GM23338 (cell line): ENCODE measurements around the gene GRID1. TPM values are rescaled to one million over a fixed set of nuclear protein-coding genes. Genes with fewer than 3 reads are reported as not detected.

Experiments used
- ATAC-seq: fragments of 200-7000 bp; cut with Tn5 transposase; 3 replicates; pipeline ENCODE4 v1.9.1; 2020
- DNase-seq: peaks from one replicate; pipeline ENCODE4 v3.0.0-alpha.2; 2015; ENCODE audit warnings: low spot score
- H2AFZ ChIP-seq: fragments of 200-600 bp; sonication (generic); 2 replicates; pipeline ENCODE4 v1.8.0; 2016; ENCODE audit warnings: antibody characterized with exemption, mild to moderate bottlenecking, moderate library complexity
- H3F3A ChIP-seq: fragments of 200-600 bp; sonication (generic); replicated peaks from 2 replicates; pipeline ENCODE4 v1.8.0; 2017; ENCODE audit warnings: antibody characterized with exemption, mixed run types, low read depth
- H3K27ac ChIP-seq: fragments of 200-600 bp; sonication (generic); 2 replicates; pipeline ENCODE4 v1.6.1; 2016; ENCODE audit warnings: low read depth
- H3K27me3 ChIP-seq: fragments of 200-600 bp; sonication (generic); 2 replicates; pipeline ENCODE4 v1.8.0; 2016; ENCODE audit warnings: mild to moderate bottlenecking, mixed run types, moderate library complexity; ENCODE audit not compliant: insufficient read depth
- H3K36me3 ChIP-seq: fragments of 200-600 bp; sonication (generic); 2 replicates; pipeline ENCODE4 v1.8.0; 2016; ENCODE audit warnings: mild to moderate bottlenecking; ENCODE audit not compliant: insufficient read depth
- H3K4me1 ChIP-seq: fragments of 200-600 bp; sonication (generic); 2 replicates; pipeline ENCODE4 v1.8.0; 2016; ENCODE audit warnings: mild to moderate bottlenecking, moderate library complexity; ENCODE audit not compliant: insufficient read depth
- H3K4me2 ChIP-seq: fragments of 200-600 bp; sonication (generic); 2 replicates; pipeline ENCODE4 v1.7.1; 2017; ENCODE audit warnings: mixed run types
- H3K4me3 ChIP-seq: fragments of 200-600 bp; sonication (generic); 2 replicates; pipeline ENCODE4 v1.6.1; 2016; ENCODE audit warnings: mixed run types
- H3K79me2 ChIP-seq: fragments of 200-600 bp; sonication (generic); replicated peaks from 2 replicates; pipeline ENCODE4 v1.8.0; 2017; ENCODE audit warnings: mild to moderate bottlenecking; ENCODE audit not compliant: insufficient read depth
- H3K9me2 ChIP-seq: fragments of 200-600 bp; sonication (generic); 2 replicates; pipeline ENCODE4 v1.8.0; 2017; ENCODE audit not compliant: insufficient read depth
- H4K20me1 ChIP-seq: fragments of 200-600 bp; sonication (generic); replicated peaks from 2 replicates; pipeline ENCODE4 v1.8.0; 2017; ENCODE audit warnings: mild to moderate bottlenecking; ENCODE audit not compliant: insufficient read depth
- H3K27ac Mint-ChIP-seq: 2 replicates; pipeline ENCODE4 v1.8.0; 2020; ENCODE audit warnings: inconsistent platforms, mild to moderate bottlenecking, moderate library complexity, mixed read lengths
- H3K27me3 Mint-ChIP-seq: 3 replicates; pipeline ENCODE4 v1.8.0; 2022; ENCODE audit warnings: low read depth, mild to moderate bottlenecking, moderate library complexity, mixed read lengths, inconsistent platforms; ENCODE audit not compliant: insufficient read depth, poor library complexity
- H3K36me3 Mint-ChIP-seq: 3 replicates; pipeline ENCODE4 v1.8.0; 2021; ENCODE audit warnings: low read depth, mild to moderate bottlenecking, inconsistent platforms, moderate library complexity, mixed read lengths
- H3K4me1 Mint-ChIP-seq: 3 replicates; pipeline ENCODE4 v1.8.0; 2020; ENCODE audit warnings: mild to moderate bottlenecking, inconsistent platforms, mixed read lengths
- H3K4me3 Mint-ChIP-seq: 3 replicates; pipeline ENCODE4 v1.8.0; 2021; ENCODE audit warnings: moderate library complexity, mild to moderate bottlenecking, inconsistent platforms, mixed read lengths
- H3K9me3 Mint-ChIP-seq: 3 replicates; pipeline ENCODE4 v1.8.0; 2020; ENCODE audit warnings: moderate library complexity, mild to moderate bottlenecking, inconsistent platforms, mixed read lengths
- CREB1 ChIP-seq: fragments of 250-450 bp; sonication (Bioruptor Pico); IDR thresholded peaks from 2 replicates; pipeline ENCODE4 v1.5.0; 2020; ENCODE audit warnings: low read depth, mild to moderate bottlenecking, moderate library complexity
- EZH2 ChIP-seq: fragments of 200-600 bp; sonication (generic); IDR thresholded peaks from one replicate; pipeline ENCODE4 v1.8.0; 2017; ENCODE audit warnings: antibody characterized with exemption, mild to moderate bottlenecking, low read depth; ENCODE audit not compliant: unreplicated experiment
- EZH2phosphoT487 ChIP-seq: fragments of 200-600 bp; sonication (generic); IDR thresholded peaks from one replicate; pipeline ENCODE4 v1.8.1; 2018; ENCODE audit warnings: antibody characterized with exemption; ENCODE audit not compliant: unreplicated experiment
- JUNB ChIP-seq: IDR thresholded peaks from one replicate; pipeline ENCODE4 v1.6.1; 2016; ENCODE audit warnings: antibody characterized with exemption; ENCODE audit not compliant: unreplicated experiment
- NANOG ChIP-seq: IDR thresholded peaks from 2 replicates; pipeline ENCODE4 v1.6.1; 2016; ENCODE audit warnings: antibody characterized with exemption, borderline replicate concordance
- POLR2AphosphoS5 ChIP-seq: IDR thresholded peaks from 2 replicates; pipeline ENCODE4 v1.6.1; 2016; ENCODE audit warnings: antibody characterized with exemption, low read depth
- REST ChIP-seq: IDR thresholded peaks from one replicate; pipeline ENCODE4 v1.6.1; 2018; ENCODE audit warnings: antibody characterized with exemption; ENCODE audit not compliant: unreplicated experiment
- STAT1 ChIP-seq: IDR thresholded peaks from one replicate; pipeline ENCODE4 v1.6.1; 2016; ENCODE audit warnings: antibody characterized with exemption; ENCODE audit not compliant: unreplicated experiment
- ZNF114 ChIP-seq: fragments of 250-450 bp; sonication (Bioruptor Pico); IDR thresholded peaks from 2 replicates; pipeline ENCODE4 v1.5.0; 2020; ENCODE audit warnings: mild to moderate bottlenecking, moderate library complexity
- ZNF331 ChIP-seq: fragments of 250-450 bp; sonication (Bioruptor Pico); IDR thresholded peaks from 2 replicates; pipeline ENCODE4 v1.5.0; 2020; ENCODE audit warnings: low read depth, mild to moderate bottlenecking, moderate library complexity
- polyA plus RNA-seq: library from polyadenylated mRNA; unstranded; fragments of >200 nt; fragmentation: Nextera tagmentation; extraction: Ambion mirVana; gene quantifications from 2 replicates; pipeline ENCODE4 v1.2.1, GENCODE V29; 2016
- total RNA-seq: library from RNA; depleted of rRNA; stranded (reverse); fragments of >200 nt; shearing (Covaris generic); gene quantifications from 2 replicates; pipeline ENCODE4 v1.2.3, GENCODE V29; 2014
- TF ChIP-seq, protein P1 (sequence below): fragments of 250-450 bp; sonication (Bioruptor Pico); IDR thresholded peaks from 2 replicates; pipeline ENCODE4 v1.5.0; 2020; ENCODE audit warnings: mild to moderate bottlenecking, moderate library complexity
- TF ChIP-seq, protein P2 (sequence below): IDR thresholded peaks from 2 replicates; pipeline ENCODE4 v1.6.1; 2016; ENCODE audit warnings: antibody characterized with exemption
- TF ChIP-seq, protein P3 (sequence below), 2 experiments: fragments of 200-600 bp in 1 of 2; sonication (generic) in 1 of 2; conservative IDR thresholded peaks; 2 replicates each; pipeline versions ENCODE4 v1.5.1 to v1.6.1; 2016 to 2017; ENCODE audit warnings: antibody characterized with exemption in 2 of 2, low read depth in 2 of 2, mild to moderate bottlenecking in 2 of 2, moderate library complexity in 1 of 2

The GRID1 gene
- total and polyA plus RNA-seq, 2 experiments from 2014 or later = 0.14 to 0.15 TPM

DNA sequence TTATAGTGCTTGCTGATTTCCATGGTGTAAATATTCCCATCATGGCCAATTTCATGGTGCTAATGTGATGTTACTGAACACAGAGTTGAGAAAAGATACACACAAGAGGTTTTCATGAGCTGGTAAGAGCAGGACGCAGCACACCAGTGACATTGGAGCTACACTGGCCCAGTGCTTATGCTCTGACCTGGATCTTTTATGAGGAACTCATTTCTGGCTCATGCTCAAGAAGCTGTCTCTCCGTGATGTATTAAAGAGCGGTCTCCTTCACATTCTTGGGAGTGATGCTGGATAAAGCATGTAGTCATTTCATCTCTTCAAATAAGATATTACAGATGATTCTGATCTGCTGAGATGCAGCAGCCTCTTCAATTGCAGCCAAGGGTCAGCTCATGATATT lies 785.2 kb downstream of the GRID1 start:
- Histone ChIP-seq H3K4me1 (no peaks in the 10 kb centered on the region), H3K4me3 (no peak overlapping the region), H3K27ac (no peak overlapping the region), H3K27me3 (no peaks in the 10 kb centered on the region), H4K20me1 (no peaks in the 10 kb centered on the region), H3K36me3 (no peaks in the 10 kb centered on the region), H3K4me2 (no peak overlapping the region), H3K9me2 (no peaks in the 10 kb centered on the region), H3K79me2 (no peaks in the 10 kb centered on the region), H3F3A (no peaks in the 10 kb centered on the region), H2AFZ (no peak overlapping the region)
- TF ChIP-seq EZH2phosphoT487 (no peak), EZH2 (no peak), NANOG (no peak), CREB1 (CRISPR knock-in tag) (no peak), JUNB (no peak), ZNF114 (CRISPR knock-in tag) (no peak), ZNF331 (CRISPR knock-in tag) (no peak), POLR2AphosphoS5 (no peak), STAT1 (no peak), REST (no peak)
- TF ChIP-seq, protein P1, sequence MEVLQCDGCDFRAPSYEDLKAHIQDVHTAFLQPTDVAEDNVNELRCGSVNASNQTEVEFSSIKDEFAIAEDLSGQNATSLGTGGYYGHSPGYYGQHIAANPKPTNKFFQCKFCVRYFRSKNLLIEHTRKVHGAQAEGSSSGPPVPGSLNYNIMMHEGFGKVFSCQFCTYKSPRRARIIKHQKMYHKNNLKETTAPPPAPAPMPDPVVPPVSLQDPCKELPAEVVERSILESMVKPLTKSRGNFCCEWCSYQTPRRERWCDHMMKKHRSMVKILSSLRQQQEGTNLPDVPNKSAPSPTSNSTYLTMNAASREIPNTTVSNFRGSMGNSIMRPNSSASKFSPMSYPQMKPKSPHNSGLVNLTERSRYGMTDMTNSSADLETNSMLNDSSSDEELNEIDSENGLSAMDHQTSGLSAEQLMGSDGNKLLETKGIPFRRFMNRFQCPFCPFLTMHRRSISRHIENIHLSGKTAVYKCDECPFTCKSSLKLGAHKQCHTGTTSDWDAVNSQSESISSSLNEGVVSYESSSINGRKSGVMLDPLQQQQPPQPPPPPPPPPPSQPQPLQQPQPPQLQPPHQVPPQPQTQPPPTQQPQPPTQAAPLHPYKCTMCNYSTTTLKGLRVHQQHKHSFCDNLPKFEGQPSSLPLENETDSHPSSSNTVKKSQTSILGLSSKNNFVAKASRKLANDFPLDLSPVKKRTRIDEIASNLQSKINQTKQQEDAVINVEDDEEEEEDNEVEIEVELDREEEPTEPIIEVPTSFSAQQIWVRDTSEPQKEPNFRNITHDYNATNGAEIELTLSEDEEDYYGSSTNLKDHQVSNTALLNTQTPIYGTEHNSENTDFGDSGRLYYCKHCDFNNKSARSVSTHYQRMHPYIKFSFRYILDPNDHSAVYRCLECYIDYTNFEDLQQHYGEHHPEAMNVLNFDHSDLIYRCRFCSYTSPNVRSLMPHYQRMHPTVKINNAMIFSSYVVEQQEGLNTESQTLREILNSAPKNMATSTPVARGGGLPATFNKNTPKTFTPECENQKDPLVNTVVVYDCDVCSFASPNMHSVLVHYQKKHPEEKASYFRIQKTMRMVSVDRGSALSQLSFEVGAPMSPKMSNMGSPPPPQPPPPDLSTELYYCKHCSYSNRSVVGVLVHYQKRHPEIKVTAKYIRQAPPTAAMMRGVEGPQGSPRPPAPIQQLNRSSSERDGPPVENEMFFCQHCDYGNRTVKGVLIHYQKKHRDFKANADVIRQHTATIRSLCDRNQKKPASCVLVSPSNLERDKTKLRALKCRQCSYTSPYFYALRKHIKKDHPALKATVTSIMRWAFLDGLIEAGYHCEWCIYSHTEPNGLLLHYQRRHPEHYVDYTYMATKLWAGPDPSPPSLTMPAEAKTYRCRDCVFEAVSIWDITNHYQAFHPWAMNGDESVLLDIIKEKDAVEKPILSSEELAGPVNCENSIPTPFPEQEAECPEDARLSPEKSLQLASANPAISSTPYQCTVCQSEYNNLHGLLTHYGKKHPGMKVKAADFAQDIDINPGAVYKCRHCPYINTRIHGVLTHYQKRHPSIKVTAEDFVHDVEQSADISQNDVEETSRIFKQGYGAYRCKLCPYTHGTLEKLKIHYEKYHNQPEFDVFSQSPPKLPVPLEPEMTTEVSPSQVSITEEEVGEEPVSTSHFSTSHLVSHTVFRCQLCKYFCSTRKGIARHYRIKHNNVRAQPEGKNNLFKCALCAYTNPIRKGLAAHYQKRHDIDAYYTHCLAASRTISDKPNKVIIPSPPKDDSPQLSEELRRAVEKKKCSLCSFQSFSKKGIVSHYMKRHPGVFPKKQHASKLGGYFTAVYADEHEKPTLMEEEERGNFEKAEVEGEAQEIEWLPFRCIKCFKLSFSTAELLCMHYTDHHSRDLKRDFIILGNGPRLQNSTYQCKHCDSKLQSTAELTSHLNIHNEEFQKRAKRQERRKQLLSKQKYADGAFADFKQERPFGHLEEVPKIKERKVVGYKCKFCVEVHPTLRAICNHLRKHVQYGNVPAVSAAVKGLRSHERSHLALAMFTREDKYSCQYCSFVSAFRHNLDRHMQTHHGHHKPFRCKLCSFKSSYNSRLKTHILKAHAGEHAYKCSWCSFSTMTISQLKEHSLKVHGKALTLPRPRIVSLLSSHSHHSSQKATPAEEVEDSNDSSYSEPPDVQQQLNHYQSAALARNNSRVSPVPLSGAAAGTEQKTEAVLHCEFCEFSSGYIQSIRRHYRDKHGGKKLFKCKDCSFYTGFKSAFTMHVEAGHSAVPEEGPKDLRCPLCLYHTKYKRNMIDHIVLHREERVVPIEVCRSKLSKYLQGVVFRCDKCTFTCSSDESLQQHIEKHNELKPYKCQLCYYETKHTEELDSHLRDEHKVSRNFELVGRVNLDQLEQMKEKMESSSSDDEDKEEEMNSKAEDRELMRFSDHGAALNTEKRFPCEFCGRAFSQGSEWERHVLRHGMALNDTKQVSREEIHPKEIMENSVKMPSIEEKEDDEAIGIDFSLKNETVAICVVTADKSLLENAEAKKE (CRISPR knock-in tag) = no peak
- TF ChIP-seq, protein P2, sequence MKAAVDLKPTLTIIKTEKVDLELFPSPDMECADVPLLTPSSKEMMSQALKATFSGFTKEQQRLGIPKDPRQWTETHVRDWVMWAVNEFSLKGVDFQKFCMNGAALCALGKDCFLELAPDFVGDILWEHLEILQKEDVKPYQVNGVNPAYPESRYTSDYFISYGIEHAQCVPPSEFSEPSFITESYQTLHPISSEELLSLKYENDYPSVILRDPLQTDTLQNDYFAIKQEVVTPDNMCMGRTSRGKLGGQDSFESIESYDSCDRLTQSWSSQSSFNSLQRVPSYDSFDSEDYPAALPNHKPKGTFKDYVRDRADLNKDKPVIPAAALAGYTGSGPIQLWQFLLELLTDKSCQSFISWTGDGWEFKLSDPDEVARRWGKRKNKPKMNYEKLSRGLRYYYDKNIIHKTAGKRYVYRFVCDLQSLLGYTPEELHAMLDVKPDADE = no peak
- TF ChIP-seq, protein P3, sequence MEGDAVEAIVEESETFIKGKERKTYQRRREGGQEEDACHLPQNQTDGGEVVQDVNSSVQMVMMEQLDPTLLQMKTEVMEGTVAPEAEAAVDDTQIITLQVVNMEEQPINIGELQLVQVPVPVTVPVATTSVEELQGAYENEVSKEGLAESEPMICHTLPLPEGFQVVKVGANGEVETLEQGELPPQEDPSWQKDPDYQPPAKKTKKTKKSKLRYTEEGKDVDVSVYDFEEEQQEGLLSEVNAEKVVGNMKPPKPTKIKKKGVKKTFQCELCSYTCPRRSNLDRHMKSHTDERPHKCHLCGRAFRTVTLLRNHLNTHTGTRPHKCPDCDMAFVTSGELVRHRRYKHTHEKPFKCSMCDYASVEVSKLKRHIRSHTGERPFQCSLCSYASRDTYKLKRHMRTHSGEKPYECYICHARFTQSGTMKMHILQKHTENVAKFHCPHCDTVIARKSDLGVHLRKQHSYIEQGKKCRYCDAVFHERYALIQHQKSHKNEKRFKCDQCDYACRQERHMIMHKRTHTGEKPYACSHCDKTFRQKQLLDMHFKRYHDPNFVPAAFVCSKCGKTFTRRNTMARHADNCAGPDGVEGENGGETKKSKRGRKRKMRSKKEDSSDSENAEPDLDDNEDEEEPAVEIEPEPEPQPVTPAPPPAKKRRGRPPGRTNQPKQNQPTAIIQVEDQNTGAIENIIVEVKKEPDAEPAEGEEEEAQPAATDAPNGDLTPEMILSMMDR (conservative IDR thresholded peaks at IDR 0.05; ENCODE audit: low read depth in 2 of 2) = no peak
- ATAC-seq = no peak
- no peaks in the 10 kb centered on the region for H3K4me1 Mint-ChIP-seq
- no peak overlapping the region for H3K27ac Mint-ChIP-seq
- H3K4me3 Mint-ChIP-seq = no peak overlapping the region
- DNase-seq = no peak
- peaks cover 19% of the 10 kb centered on the region for H3K36me3 Mint-ChIP-seq
- peaks cover 88% of the 10 kb centered on the region for H3K9me3 Mint-ChIP-seq
- H3K27me3 Mint-ChIP-seq = peaks cover 2% of the 10 kb centered on the region
